Smooth muscle cell (in vitro differentiated cells): ENCODE results near the gene AMN. TPM values are rescaled to one million over a fixed set of nuclear protein-coding genes. Genes with fewer than 3 reads are reported as not detected.

Source experiments
- DNase-seq: peaks from one replicate; lab custom pipeline; 2025; ENCODE audit not compliant: unreplicated experiment; lab: John Stamatoyannopoulos, UW
- H2AFZ ChIP-seq: fragments of 200-600 bp; sonication (generic); 2 replicates; pipeline ENCODE4 v1.6.0; 2016; ENCODE audit warnings: antibody characterized with exemption, low read depth, mild to moderate bottlenecking
- H3F3A ChIP-seq: fragments of 200-600 bp; sonication (generic); 2 replicates; pipeline ENCODE4 v1.6.0; 2017; ENCODE audit warnings: antibody characterized with exemption, low read depth
- H3K27ac ChIP-seq: fragments of 200-600 bp; sonication (generic); 2 replicates; pipeline ENCODE4 v1.5.1; 2016; ENCODE audit warnings: low read depth, mild to moderate bottlenecking
- H3K27me3 ChIP-seq: fragments of 200-600 bp; sonication (generic); 2 replicates; pipeline ENCODE4 v1.6.1; 2016; ENCODE audit warnings: low read depth, mild to moderate bottlenecking
- H3K36me3 ChIP-seq: fragments of 200-600 bp; sonication (generic); 2 replicates; pipeline ENCODE4 v1.5.1; 2016; ENCODE audit warnings: low read depth
- H3K4me1 ChIP-seq: fragments of 200-600 bp; sonication (generic); 2 replicates; pipeline ENCODE4 v1.5.1; 2016; ENCODE audit warnings: low read depth
- H3K4me2 ChIP-seq: fragments of 200-600 bp; sonication (generic); 2 replicates; pipeline ENCODE4 v1.6.0; 2016; ENCODE audit warnings: mild to moderate bottlenecking
- H3K4me3 ChIP-seq: fragments of 200-600 bp; sonication (generic); 2 replicates; pipeline ENCODE4 v1.5.1; 2016; ENCODE audit warnings: mild to moderate bottlenecking
- H3K79me2 ChIP-seq: fragments of 200-600 bp; sonication (generic); 2 replicates; pipeline ENCODE4 v1.6.0; 2016; ENCODE audit warnings: low read depth, mild to moderate bottlenecking
- H3K9ac ChIP-seq: fragments of 200-600 bp; sonication (generic); 2 replicates; pipeline ENCODE4 v1.6.0; 2016; ENCODE audit warnings: low read depth
- H3K9me3 ChIP-seq: fragments of 200-600 bp; sonication (generic); replicated peaks from 2 replicates; pipeline ENCODE4 v1.5.1; 2016; ENCODE audit warnings: low read depth
- H4K20me1 ChIP-seq: fragments of 200-600 bp; sonication (generic); 2 replicates; pipeline ENCODE4 v1.6.0; 2016; ENCODE audit warnings: low read depth
- CTCF ChIP-seq: fragments of 200-600 bp; sonication (generic); IDR thresholded peaks from 2 replicates; pipeline ENCODE4 v1.5.1; 2017; ENCODE audit warnings: borderline replicate concordance, mild to moderate bottlenecking, antibody characterized with exemption; ENCODE audit not compliant: insufficient read depth, poor library complexity, severe bottlenecking
- WGBS: methylation state at CpG from one replicate; pipeline ENCODE4 v1.1.7; 2016; ENCODE audit warnings: low lambda C conversion rate; 5-methylcytosine and 5-hydroxymethylcytosine counted together
- polyA plus RNA-seq: library from polyadenylated mRNA; unstranded; fragments of >200 nt; fragmentation: Nextera tagmentation; extraction: Ambion mirVana; gene quantifications from 2 replicates; pipeline ENCODE4 v1.2.1, GENCODE V29; 2016
- total RNA-seq: library from RNA; depleted of rRNA; stranded (reverse); fragments of >200 nt; gene quantifications from 2 replicates; pipeline ENCODE4 v1.2.3, GENCODE V29; 2014

The AMN gene
- total and polyA plus RNA-seq, 2 experiments from 2014 or later: 0.31 to 0.65 TPM

- Histone ChIP-seq H3K27me3 (no peaks in the 10 kb centered on the region), H4K20me1 (peaks cover 26% of the 10 kb centered on the region), H3K79me2 (no peaks in the 10 kb centered on the region), H2AFZ (no peak overlapping the region), H3K4me3 (no peak overlapping the region), H3K36me3 (peaks cover 4% of the 10 kb centered on the region), H3K4me2 (no peak overlapping the region), H3K9ac (no peak overlapping the region), H3K9me3 (no peaks in the 10 kb centered on the region), H3K4me1 (no peaks in the 10 kb centered on the region), H3K27ac (no peak overlapping the region), H3F3A (peaks cover 2% of the 10 kb centered on the region)
- no peak for DNase-seq
- WGBS: 87% methylated on average over 10 of the region's 10 CpGs
- TF ChIP-seq CTCF: no peak
These were observed 19.1 kb downstream of the AMN start for GRCh38 chr14:102941419-102942011.

- no peaks in the 10 kb centered on the region for H3K27me3 ChIP-seq
- DNase-seq: no peak
- no peaks in the 10 kb centered on the region for H3K4me1 ChIP-seq
- no peak overlapping the region for H3K4me2 ChIP-seq
- no peak overlapping the region for H3K9ac ChIP-seq
- H3K36me3 ChIP-seq: peaks cover 5% of the 10 kb centered on the region
- H3K79me2 ChIP-seq: no peaks in the 10 kb centered on the region
- TF ChIP-seq CTCF: no peak
- no peak overlapping the region for H3K4me3 ChIP-seq
- H3F3A ChIP-seq: no peaks in the 10 kb centered on the region
- H2AFZ ChIP-seq: no peak overlapping the region
- WGBS: 87% methylated on average over 13 of the region's 13 CpGs
- H4K20me1 ChIP-seq: peaks cover 21% of the 10 kb centered on the region
- H3K9me3 ChIP-seq: no peaks in the 10 kb centered on the region
- no peak overlapping the region for H3K27ac ChIP-seq
These were observed 19.6 kb downstream of the AMN start for GRCh38 chr14:102942069-102942468.

GRCh38 chr14:102943454-102943853, 21.0 kb downstream of the AMN start:
- Histone ChIP-seq H2AFZ (no peak overlapping the region), H3K36me3 (peaks cover 5% of the 10 kb centered on the region), H3K4me1 (no peaks in the 10 kb centered on the region), H3K9ac (no peak overlapping the region), H3K9me3 (no peaks in the 10 kb centered on the region), H3F3A (no peaks in the 10 kb centered on the region), H3K79me2 (no peaks in the 10 kb centered on the region), H3K27ac (no peak overlapping the region), H3K27me3 (no peaks in the 10 kb centered on the region), H3K4me3 (no peak overlapping the region), H3K4me2 (no peak overlapping the region), H4K20me1 (peaks cover 15% of the 10 kb centered on the region)
- DNase-seq: no peak
- TF ChIP-seq CTCF: no peak
- WGBS: 96% methylated on average over 16 of the region's 16 CpGs

- 99% methylated on average over 15 of the region's 15 CpGs for WGBS
- DNase-seq: no peak
- H3K79me2 ChIP-seq: no peaks in the 10 kb centered on the region
- TF ChIP-seq CTCF: no peak
- peaks cover 15% of the 10 kb centered on the region for H4K20me1 ChIP-seq
- no peak overlapping the region for H3K4me3 ChIP-seq
- peaks cover 5% of the 10 kb centered on the region for H3K36me3 ChIP-seq
- no peak overlapping the region for H3K9ac ChIP-seq
- H3K4me1 ChIP-seq: no peaks in the 10 kb centered on the region
- no peaks in the 10 kb centered on the region for H3F3A ChIP-seq
- no peak overlapping the region for H2AFZ ChIP-seq
- H3K4me2 ChIP-seq: no peak overlapping the region
- no peaks in the 10 kb centered on the region for H3K9me3 ChIP-seq
- H3K27ac ChIP-seq: no peak overlapping the region
- no peaks in the 10 kb centered on the region for H3K27me3 ChIP-seq
These were observed 21.5 kb downstream of the AMN start for GRCh38 chr14:102943979-102944378.
